HepG2 (cell line): ENCODE measurements around the gene PMVK. TPM values are rescaled to one million over a fixed set of nuclear protein-coding genes. Genes with fewer than 3 reads are reported as not detected.
A peak's percentile ranks its signal among the peaks of the same experiment; 100 is the strongest.

Experiments used
- ATF7 ChIP-seq, 2 experiments: fragments of 450-650 bp in 1 of 2; sonication (generic) in 1 of 2; formaldehyde crosslinking in 1 of 2; IDR thresholded peaks; 2 replicates each; pipeline versions ENCODE4 v1.4.0 to v1.6.1; 2016 to 2020; ENCODE audit warnings: antibody characterized with exemption in 1 of 2, mild to moderate bottlenecking in 1 of 2, missing genetic modification reagents in 1 of 2
- E2F2 ChIP-seq: sonication (generic); formaldehyde crosslinking; IDR thresholded peaks from 2 replicates; pipeline ENCODE4 v1.4.0; 2020; ENCODE audit warnings: missing genetic modification reagents, borderline replicate concordance
- ELF1 ChIP-seq: sonication (generic); formaldehyde crosslinking; IDR thresholded peaks from 2 replicates; pipeline ENCODE4 v1.4.0; 2020; ENCODE audit warnings: missing genetic modification reagents
- FOSL2 ChIP-seq: sonication (generic); formaldehyde crosslinking; IDR thresholded peaks from 2 replicates; pipeline ENCODE4 v1.4.0; 2020; ENCODE audit warnings: missing genetic modification reagents
- HES4 ChIP-seq: sonication (generic); formaldehyde crosslinking; IDR thresholded peaks from 2 replicates; pipeline ENCODE4 v1.9.0; 2021; ENCODE audit warnings: mild to moderate bottlenecking, missing genetic modification reagents, borderline replicate concordance
- IRF1 ChIP-seq: sonication (generic); formaldehyde crosslinking; IDR thresholded peaks from 2 replicates; pipeline ENCODE4 v1.4.0; 2020; ENCODE audit warnings: low read depth, mild to moderate bottlenecking, missing genetic modification reagents
- KMT2A ChIP-seq: sonication (generic); formaldehyde crosslinking; IDR thresholded peaks from 2 replicates; pipeline ENCODE4 v1.4.0; 2020; ENCODE audit warnings: missing genetic modification reagents
- MAX ChIP-seq: IDR thresholded peaks from 2 replicates; pipeline ENCODE4 v1.6.1; 2012; ENCODE audit warnings: inconsistent platforms
- NFKB2 ChIP-seq: sonication (generic); formaldehyde crosslinking; IDR thresholded peaks from 2 replicates; pipeline ENCODE4 v1.4.0; 2020; ENCODE audit warnings: missing genetic modification reagents, borderline replicate concordance
- NR2C2 ChIP-seq: sonication (generic); formaldehyde crosslinking; IDR thresholded peaks from 2 replicates; pipeline ENCODE4 v1.4.0; 2020; ENCODE audit warnings: missing genetic modification reagents, mild to moderate bottlenecking, moderate library complexity, borderline replicate concordance
- PHF8 ChIP-seq: sonication (generic); formaldehyde crosslinking; IDR thresholded peaks from 2 replicates; pipeline ENCODE4 v1.5.0; 2020; ENCODE audit warnings: missing genetic modification reagents
- RNF2 ChIP-seq: fragments of 450-650 bp; conservative IDR thresholded peaks from 2 replicates; pipeline ENCODE4 v1.6.1; 2016; ENCODE audit warnings: low read depth
- SIN3A ChIP-seq: IDR thresholded peaks from 2 replicates; pipeline ENCODE4 v1.6.1; 2011; ENCODE audit warnings: low read depth, mild to moderate bottlenecking, control low read depth, low read length, borderline replicate concordance
- SP5 ChIP-seq: IDR thresholded peaks from 2 replicates; pipeline ENCODE4 v1.6.1; 2016; ENCODE audit warnings: low read depth, borderline replicate concordance
- TAF1 ChIP-seq: sonication (generic); formaldehyde crosslinking; IDR thresholded peaks from 2 replicates; pipeline ENCODE4 v1.4.0; 2020; ENCODE audit warnings: missing genetic modification reagents
- ZMAT3 ChIP-seq: sonication (generic); formaldehyde crosslinking; conservative IDR thresholded peaks from 2 replicates; pipeline ENCODE4 v1.7.0; 2021; ENCODE audit warnings: missing genetic modification reagents
- ZNF121 ChIP-seq: sonication (generic); formaldehyde crosslinking; IDR thresholded peaks from 2 replicates; pipeline ENCODE4 v1.5.0; 2020; ENCODE audit warnings: mild to moderate bottlenecking, missing genetic modification reagents
- ZNF264 ChIP-seq: sonication (generic); formaldehyde crosslinking; IDR thresholded peaks from 2 replicates; pipeline ENCODE4 v1.4.0; 2020; ENCODE audit warnings: missing genetic modification reagents
- ZNF333 ChIP-seq: sonication (generic); formaldehyde crosslinking; IDR thresholded peaks from 2 replicates; pipeline ENCODE4 v1.4.0; 2020; ENCODE audit warnings: mild to moderate bottlenecking, missing genetic modification reagents, borderline replicate concordance
- ZNF709 ChIP-seq: sonication (generic); formaldehyde crosslinking; IDR thresholded peaks from 2 replicates; pipeline ENCODE4 v1.5.0; 2020; ENCODE audit warnings: mild to moderate bottlenecking, missing genetic modification reagents
- polyA plus RNA-seq, 8 experiments: library from polyadenylated mRNA; depleted of rRNA in 3 of 8; stranded (reverse) in 7 of 8; unstranded in 1 of 8; fragments of >200 nt; fragmentation: Illumina TruSeq in 4 of 8; extraction: Trizol in 4 of 8; gene quantifications; 2 replicates each; pipeline versions ENCODE4 v1.2.1 to v1.2.3, GENCODE V29; 2011 to 2016; ENCODE audit warnings: low read depth in 4 of 8, missing spikeins in 1 of 8, mixed read lengths in 1 of 8; ENCODE audit not compliant: insufficient read depth in 1 of 8
- total RNA-seq, 5 experiments: library from RNA; depleted of rRNA; stranded (reverse); fragments of >200 nt; fragmentation: Illumina TruSeq; extraction: Trizol; gene quantifications; 2 replicates each; pipeline ENCODE4 v1.2.3, GENCODE V29; 2016; ENCODE audit warnings: low read depth in 1 of 5
- TF ChIP-seq, protein P1 (sequence below), 2 experiments: fragments of 450-650 bp in 1 of 2; sonication (generic) in 1 of 2; formaldehyde crosslinking; IDR thresholded peaks; 2 replicates each; pipeline versions ENCODE4 v1.5.0 to v1.8.0; 2020 to 2022; ENCODE audit warnings: mild to moderate bottlenecking in 1 of 2, missing genetic modification reagents in 1 of 2
- TF ChIP-seq, protein P2 (sequence below): fragments of 450-650 bp; IDR thresholded peaks from 2 replicates; pipeline ENCODE4 v1.6.1; 2016

The PMVK gene
- total and polyA plus RNA-seq, 2 of the 13 experiments (the other 11 are each of a cell fraction or from before 2014, with no cell fraction given): 3.9 to 12.6 TPM

DNA sequence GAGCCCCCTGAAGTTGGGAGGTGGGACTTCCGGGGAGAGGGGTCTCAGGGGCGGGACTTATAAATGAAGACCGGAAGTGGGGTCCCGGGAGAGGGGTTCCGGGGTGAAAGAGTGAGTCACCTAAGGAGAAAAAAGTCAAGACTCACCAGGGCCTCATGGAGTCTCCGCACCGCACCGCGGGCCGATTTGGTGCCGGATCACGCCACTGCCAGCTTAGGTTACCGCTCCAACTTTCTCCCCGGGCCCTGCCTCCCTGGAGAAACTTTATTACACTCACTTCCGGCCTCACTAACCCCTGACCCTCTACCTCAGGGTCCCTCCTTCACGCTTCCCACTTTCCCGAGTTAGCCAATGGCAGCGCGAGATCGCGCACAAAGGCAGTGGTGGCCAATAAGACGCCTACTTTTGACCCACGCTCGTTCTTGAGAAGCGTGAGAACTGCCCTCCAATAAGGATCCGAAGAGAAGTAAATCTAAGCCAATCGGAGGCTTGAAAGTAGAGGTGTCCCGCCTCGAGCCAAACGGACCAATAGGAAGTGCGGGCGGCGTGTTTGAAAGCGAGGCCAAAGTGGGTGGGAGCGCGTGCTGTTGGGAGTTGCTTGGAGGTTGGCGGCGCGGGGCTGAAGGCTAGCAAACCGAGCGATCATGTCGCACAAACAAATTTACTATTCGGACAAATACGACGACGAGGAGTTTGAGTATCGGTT, 37.7 kb upstream of the PMVK start, which contains the start of gene CKS1B (continued):
- TF ChIP-seq NFKB2 (peak; percentile 65; the same call in 1 of the 2 replicates), SIN3A (peak; percentile 98), PHF8 (CRISPR knock-in tag) (peak; percentile 71; the same call in 1 of the 2 replicates), ZNF709 (CRISPR knock-in tag) (0 out of 2 replicates have a peak, but pooled peaks have one; percentile 73), ELF1 (CRISPR knock-in tag) (peak; percentile 80), KMT2A (CRISPR knock-in tag) (no peak), ZNF333 (no peak), ZNF121 (no peak), NR2C2 (CRISPR knock-in tag) (peak; percentile 98), SP5 (CRISPR knock-in tag) (peak; percentile 71), HES4 (CRISPR knock-in tag) (no peak; the same call in 1 of the 2 replicates), MAX (peak; percentile 99), RNF2 (peak; percentile 88), ATF7 (IDR thresholded peaks at IDR 0.05) (no peak), ATF7 (CRISPR knock-in tag; IDR thresholded peaks at IDR 0.05) (no peak), FOSL2 (CRISPR knock-in tag) (peak; percentile 80), E2F2 (no peak), IRF1 (CRISPR knock-in tag) (no peak), ZNF264 (no peak), ZMAT3 (CRISPR knock-in tag) (0 out of 2 replicates have a peak, but pooled peaks have one; percentile 57), TAF1 (CRISPR knock-in tag) (peak; percentile 71; the same call in 1 of the 2 replicates)
- TF ChIP-seq, protein P1, sequence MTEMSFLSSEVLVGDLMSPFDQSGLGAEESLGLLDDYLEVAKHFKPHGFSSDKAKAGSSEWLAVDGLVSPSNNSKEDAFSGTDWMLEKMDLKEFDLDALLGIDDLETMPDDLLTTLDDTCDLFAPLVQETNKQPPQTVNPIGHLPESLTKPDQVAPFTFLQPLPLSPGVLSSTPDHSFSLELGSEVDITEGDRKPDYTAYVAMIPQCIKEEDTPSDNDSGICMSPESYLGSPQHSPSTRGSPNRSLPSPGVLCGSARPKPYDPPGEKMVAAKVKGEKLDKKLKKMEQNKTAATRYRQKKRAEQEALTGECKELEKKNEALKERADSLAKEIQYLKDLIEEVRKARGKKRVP (CRISPR knock-in tag; IDR thresholded peaks at IDR 0.05): 0 out of 4 replicates have a peak, but pooled peaks of 1 of the 2 experiments have one; percentile 39
- TF ChIP-seq, protein P2, sequence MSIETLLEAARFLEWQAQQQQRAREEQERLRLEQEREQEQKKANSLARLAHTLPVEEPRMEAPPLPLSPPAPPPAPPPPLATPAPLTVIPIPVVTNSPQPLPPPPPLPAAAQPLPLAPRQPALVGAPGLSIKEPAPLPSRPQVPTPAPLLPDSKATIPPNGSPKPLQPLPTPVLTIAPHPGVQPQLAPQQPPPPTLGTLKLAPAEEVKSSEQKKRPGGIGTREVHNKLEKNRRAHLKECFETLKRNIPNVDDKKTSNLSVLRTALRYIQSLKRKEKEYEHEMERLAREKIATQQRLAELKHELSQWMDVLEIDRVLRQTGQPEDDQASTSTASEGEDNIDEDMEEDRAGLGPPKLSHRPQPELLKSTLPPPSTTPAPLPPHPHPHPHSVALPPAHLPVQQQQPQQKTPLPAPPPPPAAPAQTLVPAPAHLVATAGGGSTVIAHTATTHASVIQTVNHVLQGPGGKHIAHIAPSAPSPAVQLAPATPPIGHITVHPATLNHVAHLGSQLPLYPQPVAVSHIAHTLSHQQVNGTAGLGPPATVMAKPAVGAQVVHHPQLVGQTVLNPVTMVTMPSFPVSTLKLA: peak; percentile 95
